Chondrocyte (in vitro differentiated cells): ENCODE results near the gene CHST1. TPM values are rescaled to one million over a fixed set of nuclear protein-coding genes. Genes with fewer than 3 reads are reported as not detected.

Experiments
- DNase-seq: peaks from one replicate; pipeline ENCODE4 v3.0.0; 2021; ENCODE audit warnings: mixed read lengths, low spot score
- H3K27ac Mint-ChIP-seq: one replicate; pipeline ENCODE4 v1.8.0; 2021; ENCODE audit warnings: mild to moderate bottlenecking, moderate library complexity, mixed read lengths; ENCODE audit not compliant: unreplicated experiment
- H3K27me3 Mint-ChIP-seq: 2 replicates; pipeline ENCODE4 v1.8.0; 2021; ENCODE audit warnings: low read depth, mixed read lengths
- H3K36me3 Mint-ChIP-seq: 2 replicates; pipeline ENCODE4 v1.8.0; 2021; ENCODE audit warnings: low read depth, mixed read lengths
- H3K4me1 Mint-ChIP-seq: 2 replicates; pipeline ENCODE4 v1.8.0; 2021; ENCODE audit warnings: low read depth, mild to moderate bottlenecking, mixed read lengths
- H3K4me3 Mint-ChIP-seq: one replicate; pipeline ENCODE4 v1.8.0; 2021; ENCODE audit warnings: mild to moderate bottlenecking, moderate library complexity, mixed read lengths; ENCODE audit not compliant: unreplicated experiment
- H3K9me3 Mint-ChIP-seq: 2 replicates; pipeline ENCODE4 v1.8.0; 2021; ENCODE audit warnings: low read depth, mixed read lengths
- CTCF ChIP-seq: fragments of 200-600 bp; sonication (generic); IDR thresholded peaks from 2 replicates; pipeline ENCODE4 v1.5.0; 2021; ENCODE audit warnings: antibody characterized with exemption, mild to moderate bottlenecking, moderate library complexity
- total RNA-seq: library from RNA; stranded (reverse); gene quantifications from 3 replicates; pipeline ENCODE4 v1.2.1, GENCODE V29; 2021

The CHST1 gene
- total RNA-seq, 1 donor from 2014 or later: 13.6 TPM

DNA sequence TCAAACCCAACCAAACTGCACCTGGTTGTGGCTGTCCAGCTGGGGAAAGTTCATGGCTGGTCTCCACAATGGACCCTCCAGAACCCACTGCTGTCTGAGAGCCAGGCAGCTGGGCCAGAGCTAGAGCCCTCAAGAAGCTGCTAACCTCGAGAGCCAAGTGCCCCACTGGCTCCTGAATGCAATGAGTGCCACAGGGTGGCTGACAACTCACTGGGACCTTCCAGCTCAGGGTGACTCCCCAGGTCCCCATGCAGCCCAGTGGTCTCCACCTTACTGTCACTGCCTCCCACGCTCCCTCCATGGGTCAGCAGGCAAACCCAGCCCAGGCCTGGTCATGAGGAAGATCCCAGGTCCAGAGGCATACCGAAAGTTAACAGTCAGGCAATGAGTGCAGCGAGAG lies 8.0 kb upstream of the CHST1 start:
- Mint-ChIP-seq H3K4me1 (no peaks in the 10 kb centered on the region), H3K4me3 (no peak overlapping the region)
- no peak for TF ChIP-seq CTCF

DNA sequence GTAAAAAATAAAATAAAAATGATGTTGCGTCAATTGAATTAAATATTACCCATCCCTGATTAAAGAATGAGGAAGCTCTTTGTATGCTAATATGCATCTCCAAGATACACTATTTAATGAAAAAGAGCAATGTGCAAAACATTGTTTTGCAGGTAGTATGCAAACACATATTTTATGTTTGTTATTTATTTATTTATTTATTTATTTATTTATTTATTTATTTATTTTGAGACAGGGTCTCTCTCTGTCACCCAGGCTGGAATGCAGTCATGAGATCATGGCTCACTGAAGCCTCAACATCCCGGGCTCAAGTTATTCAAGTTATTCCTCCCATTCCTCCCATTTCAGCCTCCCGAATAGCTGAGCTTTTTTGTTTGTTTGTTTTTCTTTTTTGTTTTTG lies 7.2 kb upstream of the CHST1 start:
- Mint-ChIP-seq H3K4me1 (peaks cover 3% of the 10 kb centered on the region), H3K27me3 (peaks cover 12% of the 10 kb centered on the region), H3K36me3 (no peaks in the 10 kb centered on the region), H3K9me3 (no peaks in the 10 kb centered on the region), H3K4me3 (no peak overlapping the region), H3K27ac (no peak overlapping the region)
- DNase-seq: no peak
- no peak for TF ChIP-seq CTCF

More for the DNA sequence above, 8.0 kb upstream of the CHST1 start:
- Mint-ChIP-seq H3K9me3 (no peaks in the 10 kb centered on the region), H3K27ac (no peak overlapping the region), H3K36me3 (no peaks in the 10 kb centered on the region), H3K27me3 (peaks cover 8% of the 10 kb centered on the region)
- peak; percentile 44 for DNase-seq

DNA sequence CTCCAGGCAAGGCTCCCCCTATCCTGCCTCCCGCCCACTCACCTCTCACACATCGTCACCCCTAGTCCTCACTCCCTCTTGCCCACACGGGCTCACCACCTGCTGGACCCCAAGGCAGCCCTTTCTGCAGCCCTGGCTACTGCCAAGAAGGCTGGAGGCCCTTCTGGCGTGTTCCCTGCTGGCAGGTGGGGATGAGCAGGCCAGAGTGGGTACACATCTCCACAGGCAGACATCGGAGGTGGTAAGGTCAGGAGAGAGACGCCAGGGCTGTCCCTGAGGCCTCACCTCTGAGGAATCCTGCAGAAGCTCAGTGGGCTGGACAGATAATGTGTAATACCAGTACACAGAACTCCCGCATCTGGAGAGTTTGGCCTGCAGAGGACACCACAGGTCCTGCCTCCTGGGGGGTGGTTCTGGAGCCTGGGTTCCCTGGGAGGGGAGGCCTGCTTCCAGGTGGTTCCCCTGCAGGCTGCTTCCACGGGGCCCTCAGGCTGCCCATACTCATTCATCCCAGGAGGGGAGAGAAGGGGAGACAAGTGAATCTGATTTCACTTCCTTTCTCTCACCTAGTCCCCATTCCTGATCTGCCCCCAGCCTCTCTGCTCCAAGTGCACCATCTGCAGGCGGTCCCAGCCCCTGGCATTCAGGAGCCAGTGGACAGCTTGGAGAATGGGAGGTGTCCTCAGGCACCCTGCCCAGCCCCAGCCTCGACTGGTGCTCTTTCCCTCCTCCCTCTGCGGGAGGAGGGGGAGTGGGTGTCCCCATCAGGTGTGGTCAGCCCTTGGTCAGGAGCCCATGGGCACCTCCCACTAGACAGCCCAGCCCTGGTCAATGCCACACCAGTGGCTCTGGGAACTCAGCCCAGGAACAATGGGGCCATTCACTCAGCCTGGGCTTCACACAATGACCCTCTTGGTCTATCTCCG lies 6.1 kb upstream of the CHST1 start:
- H3K27ac Mint-ChIP-seq: no peak overlapping the region
- TF ChIP-seq CTCF: no peak
- H3K9me3 Mint-ChIP-seq: no peaks in the 10 kb centered on the region
- no peak for DNase-seq
- no peaks in the 10 kb centered on the region for H3K36me3 Mint-ChIP-seq
- no peak overlapping the region for H3K4me3 Mint-ChIP-seq
- H3K4me1 Mint-ChIP-seq: peaks cover 7% of the 10 kb centered on the region
- H3K27me3 Mint-ChIP-seq: peaks cover 12% of the 10 kb centered on the region

GRCh38 chr11:45670386-45671135 lies 5.1 kb upstream of the CHST1 start:
- no peak for DNase-seq
- Mint-ChIP-seq H3K4me3 (no peak overlapping the region), H3K9me3 (no peaks in the 10 kb centered on the region), H3K27me3 (peaks cover 12% of the 10 kb centered on the region), H3K4me1 (peaks cover 10% of the 10 kb centered on the region), H3K36me3 (no peaks in the 10 kb centered on the region), H3K27ac (no peak overlapping the region)
- no peak for TF ChIP-seq CTCF

- Mint-ChIP-seq H3K27ac (no peak overlapping the region), H3K4me3 (no peak overlapping the region), H3K27me3 (peaks cover 12% of the 10 kb centered on the region), H3K36me3 (no peaks in the 10 kb centered on the region), H3K4me1 (peaks cover 10% of the 10 kb centered on the region), H3K9me3 (no peaks in the 10 kb centered on the region)
- DNase-seq: no peak
- TF ChIP-seq CTCF: no peak
These were observed 4.5 kb upstream of the CHST1 start for GRCh38 chr11:45669956-45670355.
